Skin epidermis (tissue), 12 donors: Measurements from ENCODE around the gene APLP2.
A peak's percentile ranks its signal among the peaks of the same experiment; 100 is the strongest.
"Not testable (repeated sequence)": the region's sequence is repeated elsewhere in the genome, so short reads cannot be mapped to it uniquely, and the experiment has no call there.

Experiments
- H3K27ac ChIP-seq, 21 experiments: fragments of 200-600 bp; sonication (generic) in 11 of 21; one replicate each; pipeline ENCODE4 v1.5.0; 2020; ENCODE audit warnings: mild to moderate bottlenecking in 3 of 21, inconsistent platforms in 2 of 21, moderate library complexity in 2 of 21
- H3K4me3 ChIP-seq, 7 experiments: fragments of 200-600 bp; sonication (generic) in 2 of 7; one replicate each; pipeline ENCODE4 v1.5.0; 2020; ENCODE audit warnings: inconsistent platforms in 2 of 7, mild to moderate bottlenecking in 2 of 7, moderate library complexity in 1 of 7

APLP2 gene

DNA sequence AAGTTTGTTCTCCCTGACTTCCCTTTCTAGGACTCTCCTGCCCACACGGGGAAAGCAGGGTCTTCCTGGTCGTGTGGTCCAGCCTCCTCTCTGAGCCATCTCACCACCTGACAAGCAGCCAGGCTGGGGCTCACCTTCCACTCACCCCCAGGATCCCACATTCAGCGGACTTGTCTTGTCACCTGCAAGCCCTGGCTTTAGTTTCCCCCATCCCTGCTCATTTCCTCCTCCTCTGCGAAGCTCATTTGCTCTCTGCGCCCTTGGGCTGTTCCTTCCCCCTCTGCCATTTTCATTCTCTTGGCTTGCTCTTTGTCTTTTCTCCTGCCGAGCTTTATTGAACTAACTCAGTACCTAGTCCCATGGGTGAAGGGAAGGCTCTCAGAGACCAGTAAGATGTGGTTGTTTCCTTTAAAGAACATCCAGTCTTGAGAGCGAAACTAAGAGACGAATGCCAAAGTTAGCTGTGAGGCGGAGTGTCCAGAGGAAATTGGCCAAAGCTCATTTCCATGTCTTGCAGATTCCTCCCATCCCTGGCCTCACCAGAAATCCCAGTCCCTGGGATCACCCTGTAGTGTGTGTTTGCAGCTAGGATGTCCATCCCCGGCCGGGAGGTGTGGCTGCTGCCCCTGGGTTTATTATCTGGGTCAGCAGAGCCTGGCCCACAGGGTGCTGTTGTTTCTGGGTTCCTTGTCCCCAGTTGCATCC is 91.9 kb downstream of the APLP2 start:
- Histone ChIP-seq H3K27ac (peak overlapping the region in 8 of 21 experiments; percentile 73 to 94 (median 90)), H3K4me3 (peak overlapping the region; percentile 38 to 71 (median 50))

DNA sequence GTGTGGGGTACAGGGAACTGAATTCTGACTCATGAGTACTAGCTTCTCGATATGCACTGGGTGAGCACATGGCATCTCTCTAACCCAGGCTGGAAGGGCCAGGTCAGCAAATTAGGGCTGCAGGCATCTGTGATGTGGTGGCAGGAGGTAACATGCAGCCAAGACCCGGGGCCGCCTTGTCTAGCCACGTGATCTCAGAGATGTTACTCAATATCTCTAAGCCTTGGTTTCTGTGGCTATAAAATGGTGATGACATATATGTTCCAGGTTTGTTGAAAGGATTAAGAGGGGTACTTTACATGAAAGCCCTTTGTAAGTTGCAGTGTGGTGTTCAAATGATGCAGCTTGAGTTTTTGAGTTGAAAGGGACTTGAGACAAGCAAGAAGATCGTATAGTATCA is 93.0 kb downstream of the APLP2 start:
- H3K27ac ChIP-seq, result peak overlapping the region in 8 of 21 experiments; percentile 0 to 54 (median 26)
- H3K4me3 ChIP-seq, result no peak overlapping the region

DNA sequence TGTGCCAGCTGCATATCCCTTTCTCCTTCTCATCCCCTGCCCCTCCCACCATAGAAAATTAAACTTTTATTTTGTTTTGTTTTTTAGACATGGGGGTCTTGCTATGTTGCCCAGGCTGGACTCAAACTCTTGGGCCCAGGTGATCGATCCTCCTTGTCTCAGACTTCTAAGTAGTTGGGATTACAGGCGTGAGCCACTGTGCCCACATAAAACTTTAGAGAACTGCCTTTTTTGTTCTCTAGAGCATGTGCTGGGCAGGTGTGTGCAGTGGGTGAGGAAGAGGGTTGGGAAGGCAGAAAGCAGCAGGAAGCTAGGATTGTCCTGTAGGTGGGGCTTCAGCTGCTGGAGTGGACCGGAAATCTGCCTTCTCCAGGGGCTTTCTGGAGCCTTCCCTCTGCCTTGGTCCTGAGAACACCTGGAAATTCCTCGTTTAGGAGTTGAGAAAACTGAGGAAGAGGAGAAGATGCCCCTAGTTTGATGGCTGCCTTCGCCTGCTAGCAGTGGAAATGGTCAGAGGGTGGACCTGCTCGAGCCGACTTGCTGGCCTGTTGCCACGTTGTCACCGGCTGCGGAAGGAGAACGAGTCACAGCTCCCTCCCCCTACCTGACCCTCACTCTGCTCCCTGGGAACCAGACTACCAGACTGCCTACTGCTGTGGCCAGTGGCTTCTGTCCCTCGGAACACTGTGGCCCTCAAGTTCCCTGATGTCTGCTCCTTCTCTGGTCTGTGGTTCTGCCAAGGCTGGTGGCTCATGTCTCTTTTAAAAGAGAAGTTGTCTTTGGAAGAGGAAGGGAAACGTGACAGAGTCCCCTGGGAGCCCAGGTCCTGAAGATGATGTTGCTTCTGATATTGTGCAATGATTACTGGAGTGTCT is 93.9 kb downstream of the APLP2 start:
- H3K27ac ChIP-seq, result peak overlapping the region in 8 of 21 experiments; percentile 0 to 54 (median 22)
- H3K4me3 ChIP-seq, result no peak overlapping the region

DNA sequence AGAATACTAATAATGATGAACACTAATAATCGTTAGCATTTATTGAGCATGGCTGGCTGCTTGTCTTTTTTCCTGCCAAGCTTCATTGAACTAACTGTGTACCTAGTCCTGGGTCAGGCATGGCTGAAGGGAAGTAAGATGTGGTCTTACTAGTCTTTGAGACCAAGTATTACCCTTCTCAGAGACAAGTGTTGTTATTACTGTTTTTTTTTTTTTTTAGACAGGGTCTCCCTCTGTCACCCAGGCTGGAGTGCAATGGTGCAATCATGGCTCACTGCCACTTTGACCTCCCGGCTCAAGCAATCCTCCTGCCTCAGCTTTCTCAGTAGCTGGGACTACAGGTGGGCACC is 94.5 kb downstream of the APLP2 start:
- Histone ChIP-seq H3K27ac (peak overlapping the region in 1 of 21 experiments; percentile 12), H3K4me3 (no peak overlapping the region)

DNA sequence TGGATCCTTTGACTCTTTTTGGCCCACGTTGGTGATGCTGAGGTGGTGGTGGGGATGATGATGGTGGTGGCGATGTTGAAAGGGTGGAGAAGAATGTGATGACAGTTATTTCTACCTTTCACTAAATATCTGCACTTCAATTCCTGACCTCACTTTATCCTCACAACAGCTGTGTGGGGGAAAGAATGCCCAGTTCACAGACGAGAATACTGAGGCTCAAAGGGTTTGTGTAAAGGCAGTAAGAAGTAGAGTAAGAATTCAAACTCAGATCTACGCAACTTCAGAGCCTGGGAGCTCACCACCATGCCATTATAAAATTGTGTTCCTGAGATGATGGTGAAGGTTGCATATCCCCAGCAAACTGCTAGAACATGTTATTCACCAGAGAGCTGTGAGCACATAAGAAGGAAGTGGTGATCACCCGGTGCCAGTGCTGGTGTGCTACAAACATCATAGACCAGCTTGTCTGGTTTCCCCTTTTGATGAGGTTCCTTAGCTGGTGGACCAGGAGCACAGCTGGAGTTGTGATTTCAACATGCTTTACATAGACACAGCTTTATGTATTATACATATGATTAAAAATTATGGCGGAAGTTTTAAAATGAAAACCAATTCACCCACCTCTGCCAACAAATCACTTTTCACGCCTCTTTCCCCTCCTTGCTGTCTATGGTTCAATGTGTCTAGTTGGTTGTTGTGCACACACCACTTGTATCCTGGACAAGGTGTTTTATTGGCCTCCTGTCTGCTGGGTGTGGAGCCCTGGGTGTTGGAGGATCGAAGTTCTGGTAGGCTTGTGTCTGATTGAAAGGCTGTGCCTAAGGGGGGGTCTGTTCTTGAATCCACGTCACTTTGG is 96.1 kb downstream of the APLP2 start:
- Histone ChIP-seq H3K27ac (peak overlapping the region in 6 of 21 experiments; percentile 34 to 55 (median 50)), H3K4me3 (no peak overlapping the region)

DNA sequence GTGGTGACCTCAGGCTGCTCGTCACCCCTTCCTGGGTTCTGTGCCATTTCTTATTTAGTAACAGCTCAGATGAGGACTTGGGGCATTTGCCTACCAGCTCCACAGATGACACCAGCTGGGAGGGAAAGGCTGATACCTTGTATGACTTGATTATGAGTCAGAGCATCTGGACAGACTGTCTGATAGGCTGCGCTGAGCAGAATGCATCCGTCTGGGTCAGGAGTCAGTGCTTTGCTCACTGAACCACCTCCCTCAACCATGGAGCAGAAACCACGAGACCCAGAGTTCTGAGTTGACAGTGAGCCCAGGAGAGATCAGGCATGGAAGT is 96.7 kb downstream of the APLP2 start:
- peak overlapping the region in 6 of 21 experiments; percentile 34 to 55 (median 50) for H3K27ac ChIP-seq
- H3K4me3 ChIP-seq, result no peak overlapping the region

DNA sequence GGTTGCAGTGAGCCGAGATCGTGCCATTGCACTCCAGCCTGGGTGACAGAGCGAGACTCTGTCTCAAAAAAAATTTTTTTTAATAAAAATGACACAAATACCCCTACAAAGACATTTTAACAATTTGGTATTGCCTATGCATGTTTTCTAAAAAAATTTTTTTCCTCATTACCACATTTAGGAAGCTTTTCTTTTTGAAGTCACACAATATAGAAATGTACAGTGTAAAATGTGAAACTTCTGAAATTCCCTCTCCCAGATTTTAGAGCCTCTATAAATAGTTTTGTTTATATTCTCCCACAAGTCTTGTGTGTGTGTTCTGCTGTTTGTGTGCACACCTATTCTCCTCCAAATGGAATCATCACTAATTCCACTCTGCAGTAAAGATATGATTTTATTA is 97.5 kb downstream of the APLP2 start:
- Histone ChIP-seq H3K27ac (peak overlapping the region in 3 of 21 experiments; percentile 31 to 55 (median 51)), H3K4me3 (no peak overlapping the region)

DNA sequence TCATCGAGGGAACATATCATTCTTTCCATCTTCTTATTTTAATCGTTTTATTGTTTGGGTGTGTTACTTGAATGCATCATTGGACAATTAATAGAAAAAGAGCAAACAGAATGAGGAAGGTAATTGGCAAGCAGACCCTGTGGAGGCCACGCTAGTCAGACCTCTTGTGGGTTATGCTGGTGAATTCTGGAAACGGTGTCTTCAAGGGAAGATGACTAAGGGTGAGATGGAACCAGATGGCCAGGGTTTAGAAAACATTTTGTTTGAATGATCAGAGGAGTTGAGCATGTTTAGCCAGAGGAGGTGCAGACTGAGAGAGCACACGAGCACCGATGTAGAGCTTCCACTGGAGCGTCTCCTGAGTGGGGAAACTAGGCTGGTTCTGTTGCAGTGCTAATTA is 98.4 kb downstream of the APLP2 start:
- Histone ChIP-seq H3K27ac (peak overlapping the region in 1 of 21 experiments; percentile 22), H3K4me3 (no peak overlapping the region)

DNA sequence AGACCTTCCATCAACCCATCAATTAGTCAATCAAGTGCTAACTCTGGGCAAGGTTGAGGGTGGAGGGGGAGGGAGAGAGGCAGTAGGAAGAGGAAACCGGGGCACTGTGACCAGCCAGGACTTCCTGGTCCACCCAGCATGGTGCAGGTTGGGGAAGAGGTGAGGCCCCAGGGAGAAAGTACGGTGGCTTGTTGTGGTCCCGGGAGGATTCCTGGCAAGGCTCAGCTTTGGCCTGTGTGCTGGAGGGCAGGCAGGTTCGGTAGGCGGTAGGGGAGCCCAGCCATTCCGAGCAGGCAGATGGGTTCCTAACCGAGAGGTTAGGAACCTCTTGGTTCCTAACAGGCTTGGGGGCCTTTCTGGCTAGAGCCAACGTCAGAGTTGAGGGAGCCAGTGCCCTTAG is 100.7 kb downstream of the APLP2 start:
- Histone ChIP-seq H3K27ac (peak overlapping the region in 2 of 21 experiments; percentile 42 to 43), H3K4me3 (no peak overlapping the region)

DNA sequence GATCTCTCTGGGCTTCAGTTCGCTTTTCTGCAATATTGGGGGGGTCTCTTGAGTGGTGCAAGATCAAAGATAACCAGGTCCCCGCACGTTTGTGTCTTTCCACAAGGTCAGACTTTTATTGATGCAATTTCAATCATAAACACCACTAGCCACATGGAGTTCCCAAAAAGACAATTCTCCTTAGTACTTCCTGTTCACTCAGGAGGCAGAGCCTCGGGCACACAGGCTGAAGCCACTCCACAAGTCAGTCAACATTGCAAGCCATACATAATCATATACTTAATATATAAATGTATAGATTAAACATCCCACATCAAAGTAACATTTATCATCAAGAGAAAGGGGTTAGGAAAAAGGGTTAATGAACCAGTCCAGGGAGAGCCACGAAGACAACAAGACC is 101.8 kb downstream of the APLP2 start:
- Histone ChIP-seq H3K4me3 (no peak overlapping the region), H3K27ac (no peak overlapping the region)

DNA sequence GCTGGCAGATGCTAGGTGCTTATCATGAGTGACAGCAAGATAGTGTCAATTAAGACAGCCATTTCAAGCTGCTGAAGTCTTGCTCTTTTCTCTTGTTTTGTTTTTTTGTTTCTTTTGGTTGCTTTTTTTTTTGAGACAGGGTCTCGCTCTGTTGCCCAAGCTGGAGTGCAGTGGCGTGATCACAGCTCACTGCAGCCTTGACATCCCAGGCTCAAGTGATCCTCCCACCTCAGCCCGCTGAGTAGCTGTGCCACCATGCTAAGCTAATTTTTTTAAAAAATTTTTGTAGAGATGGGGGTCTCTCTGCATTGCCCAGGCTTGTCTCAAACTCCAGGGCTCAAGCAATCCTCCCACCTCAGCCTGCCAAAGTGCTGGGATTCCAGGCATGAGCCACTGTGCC is 102.3 kb downstream of the APLP2 start:
- H3K4me3 ChIP-seq, H3K27ac ChIP-seq: not testable (repeated sequence)

DNA sequence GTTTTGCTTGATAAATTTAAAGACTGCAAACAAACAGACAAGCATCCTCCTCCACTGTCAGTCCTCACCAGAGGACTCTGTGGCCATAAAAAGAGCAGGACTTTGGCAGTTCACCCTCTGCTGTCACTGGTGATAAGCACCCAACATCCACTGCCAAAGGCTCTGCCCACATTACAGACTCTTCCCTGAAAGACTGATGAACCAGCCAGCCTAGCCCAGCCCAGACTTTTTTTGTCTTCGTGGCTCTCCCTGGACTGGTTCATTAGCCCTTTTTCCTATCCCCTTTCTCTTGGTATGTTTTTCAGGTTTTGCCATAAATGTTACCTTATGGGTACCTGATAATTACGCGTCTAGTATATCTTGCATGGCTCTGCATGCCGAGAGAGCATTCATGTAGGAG is 104.9 kb downstream of the APLP2 start:
- Histone ChIP-seq H3K4me3 (no peak overlapping the region), H3K27ac (no peak overlapping the region)

DNA sequence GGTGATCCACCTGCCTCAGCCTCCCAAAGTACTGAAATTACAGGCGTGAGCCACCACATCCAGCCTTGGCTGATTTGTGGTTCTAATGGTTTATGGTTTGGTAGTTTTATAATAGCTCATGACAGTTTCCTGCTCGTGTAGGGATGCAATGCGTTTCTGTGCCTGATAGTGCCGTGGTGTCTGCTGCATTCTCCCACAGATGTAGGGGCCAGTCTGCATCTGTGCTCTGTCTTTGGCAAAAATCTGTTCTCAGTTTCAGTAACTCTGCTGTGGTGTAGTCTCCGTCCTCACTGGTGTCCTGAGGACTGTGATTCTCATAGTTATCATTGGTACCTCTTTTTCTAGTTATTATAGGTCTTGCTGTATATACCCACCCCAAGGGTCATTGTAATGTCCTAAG is 106.2 kb downstream of the APLP2 start:
- H3K27ac ChIP-seq, result no peak overlapping the region
- no peak overlapping the region for H3K4me3 ChIP-seq

DNA sequence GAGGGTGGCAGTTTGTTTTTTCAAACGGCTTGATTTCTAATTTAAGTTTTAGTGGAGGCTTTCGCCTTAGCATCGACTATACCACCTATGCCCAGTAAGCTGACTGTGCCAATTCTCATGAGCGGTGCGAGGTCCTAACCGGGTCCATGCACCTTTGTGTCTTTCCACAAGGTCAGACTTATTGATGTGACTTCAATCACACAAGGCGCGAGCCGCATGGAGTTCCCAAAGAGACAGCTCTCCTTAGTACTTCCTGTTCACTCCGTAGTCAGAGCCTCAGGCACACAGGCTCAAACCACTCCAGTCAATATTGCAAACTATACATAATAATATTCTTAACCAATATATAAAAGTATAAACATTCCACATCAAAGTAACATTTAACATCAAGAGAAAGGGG is 108.1 kb downstream of the APLP2 start:
- H3K27ac ChIP-seq, result peak overlapping the region in 2 of 21 experiments; percentile 5 to 34

DNA sequence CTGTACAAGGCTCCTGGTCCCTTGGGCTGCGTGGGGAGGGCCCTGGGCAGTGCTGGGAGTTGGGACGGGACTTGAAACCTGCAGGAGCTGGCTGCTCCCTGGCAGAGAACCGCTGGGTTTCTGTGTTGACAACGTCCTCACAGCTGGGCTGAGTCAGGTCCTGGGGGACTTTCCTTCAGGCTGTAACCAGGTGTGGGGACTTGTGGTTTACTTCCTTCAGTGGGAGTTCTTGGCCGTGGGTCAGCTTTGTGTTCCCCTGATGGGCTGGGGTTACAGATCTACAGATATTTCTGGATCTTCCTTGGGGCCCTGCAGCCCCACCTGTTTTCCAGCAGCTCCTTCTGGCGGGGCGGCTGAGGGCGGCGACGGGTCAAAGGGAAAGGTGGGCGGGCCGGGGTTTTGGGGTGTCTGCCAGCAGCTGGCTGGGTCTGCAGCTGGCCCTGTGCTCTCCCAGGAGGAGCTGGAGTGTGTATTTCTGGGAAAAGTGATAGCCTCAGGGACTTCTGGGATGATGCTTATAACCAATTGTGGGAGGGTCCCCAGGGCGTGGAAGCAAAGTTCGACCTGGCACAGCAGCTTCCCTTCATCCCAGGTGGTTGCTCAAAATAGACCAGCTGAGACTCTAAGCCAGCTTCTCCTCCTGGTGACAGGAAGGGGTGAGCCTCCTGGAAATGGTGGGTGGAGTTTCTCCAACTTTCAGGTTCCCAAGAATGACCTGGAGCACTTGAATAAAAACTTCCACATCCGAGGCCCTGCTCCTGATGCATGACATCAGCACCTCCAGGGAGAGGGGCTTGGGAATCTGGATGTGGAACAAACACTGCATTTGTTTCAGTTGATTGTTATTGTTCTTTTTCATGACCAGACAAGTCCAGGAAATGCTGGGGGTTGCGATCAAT is 109.0 kb downstream of the APLP2 start:
- H3K27ac ChIP-seq, result peak overlapping the region in 11 of 21 experiments; percentile 0 to 79 (median 44)
- no peak overlapping the region for H3K4me3 ChIP-seq

More for the DNA sequence above, 108.1 kb downstream of the APLP2 start:
- H3K4me3 ChIP-seq, result no peak overlapping the region

DNA sequence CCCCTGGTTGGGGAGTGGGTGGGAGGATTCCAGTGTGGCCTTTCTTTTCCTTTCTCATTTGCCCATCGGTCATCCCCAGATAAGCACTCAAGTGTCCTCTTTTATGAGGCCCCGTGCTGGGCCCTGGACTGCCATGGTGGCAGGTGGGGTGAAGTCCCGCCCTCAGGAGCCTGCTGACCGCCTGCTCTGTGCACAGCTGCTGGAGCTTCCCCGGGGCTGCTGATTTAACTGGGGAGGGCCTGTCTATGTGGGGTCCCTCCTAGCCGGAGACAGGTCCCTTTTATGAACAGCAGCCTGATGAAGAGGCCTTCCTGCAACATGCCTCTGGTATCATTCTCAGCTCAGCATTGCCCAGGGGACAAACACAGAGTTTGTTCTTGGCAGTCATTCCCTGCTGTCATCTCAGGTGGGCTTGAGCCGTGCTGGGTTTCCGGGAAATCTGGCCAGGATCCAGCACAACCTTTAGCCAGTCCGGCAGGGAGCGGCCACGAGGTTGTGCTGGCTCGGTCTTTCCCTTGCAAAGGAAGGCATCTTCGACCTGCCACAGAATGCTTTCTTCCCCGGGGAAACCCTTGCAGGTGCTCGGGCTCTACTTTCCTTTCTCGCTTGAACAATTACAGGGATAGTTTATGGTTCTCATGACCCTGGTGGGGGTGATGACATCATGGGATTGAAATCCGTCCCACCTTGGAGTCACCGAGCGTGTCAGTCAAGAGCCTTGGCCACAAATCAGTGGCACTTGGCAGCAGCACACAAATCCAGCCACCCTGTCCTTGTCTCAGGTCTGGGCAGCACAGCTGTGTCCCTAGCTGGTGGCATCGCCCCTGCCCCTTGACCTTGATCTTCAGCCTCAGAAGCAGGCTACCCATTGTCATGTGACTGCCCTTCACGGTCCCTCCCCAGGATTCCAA is 110.0 kb downstream of the APLP2 start:
- Histone ChIP-seq H3K4me3 (no peak overlapping the region), H3K27ac (peak overlapping the region in 18 of 21 experiments; percentile 7 to 79 (median 58))

DNA sequence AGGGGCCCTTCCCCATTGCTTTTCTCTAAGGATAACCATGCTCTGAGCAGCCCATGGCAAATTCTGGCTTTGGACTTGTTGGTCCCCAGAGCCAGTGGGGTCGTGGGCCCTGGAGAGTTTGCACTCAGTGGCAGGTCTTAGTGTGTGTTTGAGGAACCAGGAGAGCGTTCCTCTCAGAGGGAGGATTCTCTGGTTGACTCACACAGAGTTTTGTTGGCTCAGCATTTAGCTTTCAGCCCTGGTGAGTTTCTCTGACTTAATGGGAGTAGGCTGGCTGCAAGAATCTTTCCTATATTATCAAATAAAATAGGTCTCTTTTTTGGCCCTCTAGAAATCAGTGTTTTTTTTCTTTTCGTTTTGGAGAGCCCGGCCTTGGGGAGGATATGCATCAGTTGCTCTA is 110.8 kb downstream of the APLP2 start:
- peak overlapping the region in 17 of 21 experiments; percentile 7 to 82 (median 67) for H3K27ac ChIP-seq
- H3K4me3 ChIP-seq, result no peak overlapping the region

DNA sequence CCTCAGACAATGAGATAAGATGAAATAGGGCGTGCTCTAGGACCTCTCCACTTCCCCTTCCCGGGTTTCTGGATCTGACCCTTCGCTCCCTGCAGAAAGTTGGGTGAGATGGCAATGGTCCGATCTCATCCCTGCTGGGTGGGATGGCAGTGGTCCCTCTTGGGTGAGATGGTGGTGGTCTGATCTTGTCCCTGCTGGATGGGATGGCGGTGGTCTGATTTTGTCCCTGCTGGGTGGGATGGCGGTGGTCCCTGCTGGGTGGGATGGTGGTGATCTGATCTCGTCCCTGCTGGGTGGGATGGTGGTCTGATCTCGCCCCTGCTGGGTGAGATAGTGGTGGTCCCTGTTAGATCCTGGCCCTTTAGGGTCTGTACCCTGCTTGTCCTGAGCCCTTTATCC is 111.2 kb downstream of the APLP2 start:
- Histone ChIP-seq H3K4me3 (no peak overlapping the region), H3K27ac (peak overlapping the region in 17 of 21 experiments; percentile 12 to 82 (median 67))
